Kidney (tissue), 14 donors: ENCODE results near the gene NUP214. TPM values are rescaled to one million over a fixed set of nuclear protein-coding genes. Genes with fewer than 3 reads are reported as not detected.

Experiments
- DNase-seq, 5 donors: peaks; one replicate each; pipeline ENCODE4 v3.0.0-alpha.2; 2013 to 2020
- FAIRE-seq: peaks from 2 replicates; lab custom pipeline; 2012; peaks lifted over from hg19 to GRCh38; lab: Jason Lieb, UNC
- H3K27ac ChIP-seq, 2 donors: one replicate each; pipeline ENCODE4 v1.7.0; 2013; ENCODE audit warnings: low read depth in 2 of 2, low read length in 2 of 2, inconsistent platforms in 1 of 2
- H3K27me3 ChIP-seq: one replicate; pipeline ENCODE4 v1.7.1; 2013; ENCODE audit warnings: low read length, inconsistent platforms; ENCODE audit not compliant: control insufficient read depth, insufficient read depth
- H3K36me3 ChIP-seq, 3 donors: one replicate each; pipeline versions ENCODE4 v1.7.0 to v1.7.1; 2013; ENCODE audit warnings: low read length in 3 of 3, control low read depth in 1 of 3, inconsistent platforms in 1 of 3; ENCODE audit not compliant: insufficient read depth in 3 of 3, control insufficient read depth in 2 of 3
- H3K4me1 ChIP-seq, 3 donors: one replicate each; pipeline versions ENCODE4 v1.7.0 to v1.7.1; 2013; ENCODE audit warnings: low read length in 3 of 3, inconsistent platforms in 1 of 3, low read depth in 1 of 3; ENCODE audit not compliant: control insufficient read depth in 2 of 3, insufficient read depth in 2 of 3
- H3K4me3 ChIP-seq, 3 donors: one replicate each; pipeline versions ENCODE4 v1.7.0 to v1.8.1; 2013; ENCODE audit warnings: low read length in 3 of 3, control low read depth in 1 of 3, inconsistent platforms in 1 of 3
- H3K9ac ChIP-seq, 3 donors: one replicate each; pipeline versions ENCODE4 v1.7.0 to v1.7.1; 2013; ENCODE audit warnings: low read length in 3 of 3, control low read depth in 1 of 3, inconsistent platforms in 1 of 3
- H3K9me3 ChIP-seq, 3 donors: one replicate each; pipeline versions ENCODE4 v1.7.0 to v1.7.1; 2013; ENCODE audit warnings: low read length in 3 of 3, control low read depth in 1 of 3, inconsistent platforms in 1 of 3; ENCODE audit not compliant: control insufficient read depth in 2 of 3, insufficient read depth in 1 of 3
- intact Hi-C: fragments of 100-400 bp; cut with DNase I; formaldehyde crosslinking; loops from one replicate; pipeline ENCODE4 v1.11.1; 2022
- polyA plus RNA-seq: library from polyadenylated mRNA; stranded (reverse); fragments of 350-450 nt; fragmentation: Illumina TruSeq; extraction: RNeasy Lipid Tissue Mini Kit (QIAGEN cat#74804); gene quantifications from one replicate; pipeline ENCODE4 v1.2.3, GENCODE V29; 2014; ENCODE audit warnings: low read depth, low replicate concordance; ENCODE audit not compliant: insufficient read depth
- total RNA-seq: library from RNA; stranded (reverse); fragmentation: NEBNext Ultra II Directional; extraction: Animal tissue kit (Norgen Biotek cat#: 25700); gene quantifications from one replicate; pipeline ENCODE4 v1.2.1, GENCODE V29; 2021
- TF ChIP-seq, protein P1 (sequence below): IDR thresholded peaks from 3 replicates; pipeline ENCODE4 v1.5.1; 2012; ENCODE audit warnings: mild to moderate bottlenecking, moderate library complexity, borderline replicate concordance; ENCODE audit not compliant: insufficient read depth; ENCODE audit errors: extremely low read depth
- donor health status: control.
- donor health status: control.
- donor health status: control.
- donor health status: control.
- donor health status: control.
- donor health status: DM: yes; HTN: yes; CAD: no.
- donor health status: Normal renal cell carcinoma (clear cell type).

The NUP214 gene
- total and polyA plus RNA-seq, 2 donors from 2014 or later, result 28.4 to 75.3 TPM

DNA sequence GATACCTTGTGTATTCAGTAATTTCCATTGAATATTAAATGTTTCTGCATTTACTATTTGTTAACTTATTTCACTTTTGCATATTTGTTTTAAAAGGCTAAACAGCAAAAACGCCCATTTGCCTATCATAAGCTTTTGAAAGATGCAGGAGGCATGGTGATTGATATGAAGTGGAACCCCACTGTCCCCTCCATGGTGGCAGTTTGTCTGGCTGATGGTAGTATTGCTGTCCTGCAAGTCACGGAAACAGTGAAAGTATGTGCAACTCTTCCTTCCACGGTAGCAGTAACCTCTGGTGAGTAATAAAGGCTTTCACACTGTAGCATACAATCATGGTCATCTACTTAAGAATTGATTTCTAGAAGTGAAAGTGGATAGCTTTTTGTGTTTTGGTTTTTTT is 3.8 kb downstream of the NUP214 start:
- Histone ChIP-seq H3K9me3 (no peaks in the 10 kb centered on the region), H3K9ac (no peak overlapping the region), H3K36me3 (peaks cover 18 to 55% (median 21%) of the 10 kb centered on the region in 3 donors), H3K27ac (no peak overlapping the region), H3K4me1 (peaks cover 0 to 7% (median 4%) of the 10 kb centered on the region in 3 donors), H3K27me3 (no peaks in the 10 kb centered on the region), H3K4me3 (no peak overlapping the region)
- FAIRE-seq (no peak), DNase-seq (no peak)
- intact Hi-C loops, result no loop called here
- TF ChIP-seq, protein P1, sequence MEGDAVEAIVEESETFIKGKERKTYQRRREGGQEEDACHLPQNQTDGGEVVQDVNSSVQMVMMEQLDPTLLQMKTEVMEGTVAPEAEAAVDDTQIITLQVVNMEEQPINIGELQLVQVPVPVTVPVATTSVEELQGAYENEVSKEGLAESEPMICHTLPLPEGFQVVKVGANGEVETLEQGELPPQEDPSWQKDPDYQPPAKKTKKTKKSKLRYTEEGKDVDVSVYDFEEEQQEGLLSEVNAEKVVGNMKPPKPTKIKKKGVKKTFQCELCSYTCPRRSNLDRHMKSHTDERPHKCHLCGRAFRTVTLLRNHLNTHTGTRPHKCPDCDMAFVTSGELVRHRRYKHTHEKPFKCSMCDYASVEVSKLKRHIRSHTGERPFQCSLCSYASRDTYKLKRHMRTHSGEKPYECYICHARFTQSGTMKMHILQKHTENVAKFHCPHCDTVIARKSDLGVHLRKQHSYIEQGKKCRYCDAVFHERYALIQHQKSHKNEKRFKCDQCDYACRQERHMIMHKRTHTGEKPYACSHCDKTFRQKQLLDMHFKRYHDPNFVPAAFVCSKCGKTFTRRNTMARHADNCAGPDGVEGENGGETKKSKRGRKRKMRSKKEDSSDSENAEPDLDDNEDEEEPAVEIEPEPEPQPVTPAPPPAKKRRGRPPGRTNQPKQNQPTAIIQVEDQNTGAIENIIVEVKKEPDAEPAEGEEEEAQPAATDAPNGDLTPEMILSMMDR, result no peak

DNA sequence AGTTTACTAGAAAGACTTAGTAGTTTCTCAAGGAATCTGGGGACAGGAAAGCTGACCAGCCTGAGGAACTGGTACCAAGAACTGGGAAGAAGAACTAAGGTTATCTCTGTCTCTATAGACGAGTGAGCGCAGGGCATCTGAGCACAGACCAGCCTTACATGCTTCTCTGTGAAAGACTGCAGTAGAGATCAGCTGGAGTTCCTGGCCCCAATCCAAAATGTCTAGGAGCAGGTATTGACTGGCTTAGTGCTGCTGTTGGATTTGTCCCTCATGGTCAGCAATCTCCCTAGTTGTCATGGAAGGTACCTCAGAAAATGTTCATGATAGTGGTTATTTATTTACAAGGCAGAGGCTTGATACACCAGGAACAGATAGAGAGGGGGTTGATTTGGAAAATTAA is 13.3 kb downstream of the NUP214 start:
- DNase-seq, result no peak
- Histone ChIP-seq H3K9ac (no peak overlapping the region), H3K36me3 (peaks cover 32 to 72% (median 64%) of the 10 kb centered on the region in 3 donors), H3K27ac (no peak overlapping the region), H3K4me1 (no peaks in the 10 kb centered on the region), H3K9me3 (no peaks in the 10 kb centered on the region), H3K27me3 (no peaks in the 10 kb centered on the region), H3K4me3 (no peak overlapping the region)
- no peak for FAIRE-seq
- TF ChIP-seq, protein P1, result no peak
- intact Hi-C loops, result no loop called here

- H3K36me3 ChIP-seq, result peaks cover 25 to 70% (median 63%) of the 10 kb centered on the region in 3 donors
- H3K27me3 ChIP-seq, result no peaks in the 10 kb centered on the region
- H3K27ac ChIP-seq, result no peak overlapping the region
- FAIRE-seq (no peak), DNase-seq (no peak)
- intact Hi-C loops, result no loop called here
- no peaks in the 10 kb centered on the region for H3K9me3 ChIP-seq
- TF ChIP-seq, protein P1, result no peak
- H3K9ac ChIP-seq, result peak overlapping the region in 1 of 3 donors; percentile 33
- H3K4me3 ChIP-seq, result no peak overlapping the region
- no peaks in the 10 kb centered on the region for H3K4me1 ChIP-seq
These were observed 14.7 kb downstream of the NUP214 start for GRCh38 chr9:131140112-131140511.

- H3K9ac ChIP-seq, result no peak overlapping the region
- DNase-seq (no peak), FAIRE-seq (no peak)
- intact Hi-C loops, result no loop called here
- peaks cover 26 to 70% (median 65%) of the 10 kb centered on the region in 3 donors for H3K36me3 ChIP-seq
- H3K27me3 ChIP-seq, result no peaks in the 10 kb centered on the region
- no peaks in the 10 kb centered on the region for H3K4me1 ChIP-seq
- H3K27ac ChIP-seq, result no peak overlapping the region
- TF ChIP-seq, protein P1, result no peak
- H3K4me3 ChIP-seq, result no peak overlapping the region
- no peaks in the 10 kb centered on the region for H3K9me3 ChIP-seq
These were observed 15.2 kb downstream of the NUP214 start for GRCh38 chr9:131140550-131140949.
